ENCODE results near the gene UBE2D1.

The UBE2D1 gene

DNA sequence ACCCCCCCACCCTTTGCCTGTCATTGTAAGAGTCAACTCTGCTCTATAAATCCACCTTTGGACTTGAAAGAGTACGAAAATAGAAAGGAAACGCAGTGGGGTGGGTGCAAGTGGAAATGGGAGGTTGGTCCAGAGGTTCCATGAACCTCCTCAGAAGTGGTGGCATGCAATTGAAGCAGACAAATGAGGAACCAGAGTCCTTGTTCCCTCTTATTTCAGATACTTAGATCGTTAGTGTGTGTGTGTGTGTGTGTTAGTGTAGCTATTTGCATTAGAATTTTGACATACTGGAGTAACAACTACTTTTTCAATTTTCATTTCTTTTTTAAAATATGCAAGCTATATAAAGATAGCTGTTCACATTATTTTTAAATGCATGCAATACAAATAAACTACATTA is 32.3 kb downstream of the UBE2D1 start:
- Histone ChIP-seq H3F3A (ENCODE audit: control insufficient read depth, insufficient read depth) (no peaks in the 10 kb centered on the region; the same call in 1 of the 2 replicates), H3K79me2 (ENCODE audit: control insufficient read depth, low read length) (no peaks in the 10 kb centered on the region), H3K9me3 (ENCODE audit: control insufficient read depth, insufficient read depth, low read length) (no peaks in the 10 kb centered on the region), H3K9me2 (replicated peaks; ENCODE audit: control insufficient read depth, low read length) (no peaks in the 10 kb centered on the region), H3K36me3 (ENCODE audit: control insufficient read depth, low read length) (peaks cover 4% of the 10 kb centered on the region; the same call in 1 of the 2 replicates), H3K27me3 (ENCODE audit: control insufficient read depth, low read length) (no peaks in the 10 kb centered on the region), H3K4me2 (ENCODE audit: low read length) (no peak overlapping the region), H4K20me1 (ENCODE audit: control insufficient read depth, insufficient read depth, low read depth, low read length) (no peaks in the 10 kb centered on the region), H3K4me3 (ENCODE audit: low read length) (no peak overlapping the region), H3K27ac (ENCODE audit: low read depth, low read length) (no peak overlapping the region), H3K4me1 (ENCODE audit: control insufficient read depth, low read length) (no peaks in the 10 kb centered on the region)
- TF ChIP-seq, protein P1, sequence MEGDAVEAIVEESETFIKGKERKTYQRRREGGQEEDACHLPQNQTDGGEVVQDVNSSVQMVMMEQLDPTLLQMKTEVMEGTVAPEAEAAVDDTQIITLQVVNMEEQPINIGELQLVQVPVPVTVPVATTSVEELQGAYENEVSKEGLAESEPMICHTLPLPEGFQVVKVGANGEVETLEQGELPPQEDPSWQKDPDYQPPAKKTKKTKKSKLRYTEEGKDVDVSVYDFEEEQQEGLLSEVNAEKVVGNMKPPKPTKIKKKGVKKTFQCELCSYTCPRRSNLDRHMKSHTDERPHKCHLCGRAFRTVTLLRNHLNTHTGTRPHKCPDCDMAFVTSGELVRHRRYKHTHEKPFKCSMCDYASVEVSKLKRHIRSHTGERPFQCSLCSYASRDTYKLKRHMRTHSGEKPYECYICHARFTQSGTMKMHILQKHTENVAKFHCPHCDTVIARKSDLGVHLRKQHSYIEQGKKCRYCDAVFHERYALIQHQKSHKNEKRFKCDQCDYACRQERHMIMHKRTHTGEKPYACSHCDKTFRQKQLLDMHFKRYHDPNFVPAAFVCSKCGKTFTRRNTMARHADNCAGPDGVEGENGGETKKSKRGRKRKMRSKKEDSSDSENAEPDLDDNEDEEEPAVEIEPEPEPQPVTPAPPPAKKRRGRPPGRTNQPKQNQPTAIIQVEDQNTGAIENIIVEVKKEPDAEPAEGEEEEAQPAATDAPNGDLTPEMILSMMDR (IDR thresholded peaks at IDR 0.05; ENCODE audit: low read depth, low read length, poor library complexity, severe bottlenecking) = no peak
- TF ChIP-seq EZH2phosphoT487 (IDR thresholded peaks at IDR 0.05; ENCODE audit: borderline replicate concordance, low read length) = no peak

DNA sequence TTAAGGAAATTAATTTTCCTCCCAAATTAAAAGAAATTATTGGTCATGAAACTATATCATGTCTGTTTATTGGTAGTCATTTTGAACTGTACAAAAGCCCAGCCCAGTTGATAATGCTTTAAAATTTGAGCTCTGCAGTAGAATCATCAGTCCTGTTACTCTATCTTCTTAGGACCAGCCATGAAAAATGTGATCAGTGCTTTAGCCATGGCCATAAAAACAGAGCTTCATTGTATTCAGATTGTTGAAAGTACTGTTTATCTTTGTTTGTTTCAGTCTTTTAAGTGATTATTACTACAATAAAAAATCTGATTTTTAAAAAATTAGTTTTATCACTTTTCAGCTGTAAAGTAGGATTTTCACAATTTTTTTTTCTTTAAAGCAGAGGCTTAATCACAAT is 36.7 kb downstream of the UBE2D1 start:
- Histone ChIP-seq H3K79me2 (ENCODE audit: control insufficient read depth, low read length) (no peaks in the 10 kb centered on the region), H3K9me3 (ENCODE audit: control insufficient read depth, insufficient read depth, low read length) (no peaks in the 10 kb centered on the region), H3F3A (ENCODE audit: control insufficient read depth, insufficient read depth) (no peaks in the 10 kb centered on the region), H3K27me3 (ENCODE audit: control insufficient read depth, low read length) (no peaks in the 10 kb centered on the region), H3K27ac (ENCODE audit: low read depth, low read length) (no peak overlapping the region), H3K36me3 (ENCODE audit: control insufficient read depth, low read length) (no peaks in the 10 kb centered on the region), H3K4me1 (ENCODE audit: control insufficient read depth, low read length) (no peaks in the 10 kb centered on the region), H3K9me2 (replicated peaks; ENCODE audit: control insufficient read depth, low read length) (no peaks in the 10 kb centered on the region), H4K20me1 (ENCODE audit: control insufficient read depth, insufficient read depth, low read depth, low read length) (no peaks in the 10 kb centered on the region), H3K4me3 (ENCODE audit: low read length) (no peak overlapping the region), H3K4me2 (ENCODE audit: low read length) (no peak overlapping the region)
- TF ChIP-seq EZH2phosphoT487 (IDR thresholded peaks at IDR 0.05; ENCODE audit: borderline replicate concordance, low read length) = no peak
- TF ChIP-seq, protein P1 (IDR thresholded peaks at IDR 0.05; ENCODE audit: low read depth, low read length, poor library complexity, severe bottlenecking) = no peak

DNA sequence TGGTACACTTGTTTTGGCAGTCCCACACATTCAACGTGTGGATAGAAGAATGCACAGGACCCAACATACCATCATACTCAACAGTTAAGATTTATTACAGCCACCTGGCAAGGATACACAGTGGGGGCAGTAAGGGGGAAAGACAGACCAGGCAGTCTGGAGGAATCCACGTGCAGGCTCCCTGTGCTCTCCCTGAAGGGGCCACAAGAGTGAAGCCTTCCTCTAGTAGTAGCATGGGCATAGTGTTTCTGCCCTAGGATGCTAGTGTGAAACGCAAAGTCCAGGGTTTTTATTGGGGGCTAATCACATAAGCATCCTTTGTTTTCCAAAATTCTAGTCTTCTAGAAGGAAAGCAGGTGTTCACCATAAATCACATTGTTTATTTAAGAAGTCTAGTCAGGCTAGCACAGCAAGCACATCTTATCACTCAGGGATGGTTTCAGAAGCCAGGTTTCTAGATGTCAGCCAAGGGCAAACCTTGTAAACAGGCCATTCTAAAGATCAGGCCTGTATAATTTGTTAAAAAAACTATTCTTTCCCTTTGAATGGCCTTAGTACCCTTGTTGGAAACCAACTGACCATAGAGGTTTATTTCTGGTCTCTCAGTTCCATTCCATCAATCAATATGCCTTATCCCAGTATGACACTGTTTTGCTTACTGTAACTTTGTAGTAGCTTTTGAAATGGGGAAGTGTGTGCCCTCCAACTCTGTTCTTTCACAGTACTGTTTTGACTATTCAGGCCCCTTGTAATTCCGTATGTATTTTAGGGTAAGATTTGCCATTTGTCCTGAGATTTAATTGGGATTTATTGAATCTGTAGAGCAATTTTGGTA is 38.0 kb downstream of the UBE2D1 start:
- no peaks in the 10 kb centered on the region for H3F3A ChIP-seq (ENCODE audit: control insufficient read depth, insufficient read depth)
- no peaks in the 10 kb centered on the region for H3K9me3 ChIP-seq (ENCODE audit: control insufficient read depth, insufficient read depth, low read length)
- no peak overlapping the region for H3K27ac ChIP-seq (ENCODE audit: low read depth, low read length)
- no peaks in the 10 kb centered on the region for H3K9me2 ChIP-seq (replicated peaks; ENCODE audit: control insufficient read depth, low read length)
- H3K79me2 ChIP-seq (ENCODE audit: control insufficient read depth, low read length) = no peaks in the 10 kb centered on the region
- TF ChIP-seq, protein P1 (IDR thresholded peaks at IDR 0.05; ENCODE audit: low read depth, low read length, poor library complexity, severe bottlenecking) = no peak
- no peak for TF ChIP-seq EZH2phosphoT487 (IDR thresholded peaks at IDR 0.05; ENCODE audit: borderline replicate concordance, low read length)
- no peaks in the 10 kb centered on the region for H3K27me3 ChIP-seq (ENCODE audit: control insufficient read depth, low read length)
- no peaks in the 10 kb centered on the region for H3K36me3 ChIP-seq (ENCODE audit: control insufficient read depth, low read length)
- H3K4me2 ChIP-seq (ENCODE audit: low read length) = no peak overlapping the region
- H4K20me1 ChIP-seq (ENCODE audit: control insufficient read depth, insufficient read depth, low read depth, low read length) = no peaks in the 10 kb centered on the region
- H3K4me1 ChIP-seq (ENCODE audit: control insufficient read depth, low read length) = no peaks in the 10 kb centered on the region
- no peak overlapping the region for H3K4me3 ChIP-seq (ENCODE audit: low read length)
